ENCODE measurements around the gene PHPT1. TPM values are rescaled to one million over a fixed set of nuclear protein-coding genes. Genes with fewer than 3 reads are reported as not detected.

PHPT1 gene
- total RNA-seq, 2 experiments from 2014 or later: 13.6 to 17.8 TPM

- CTCF ChIA-PET: no interaction called here
- no peak for TF ChIP-seq CTCF (IDR thresholded peaks at IDR 0.05)
- no peaks in the 10 kb centered on the region for H3K9me3 Mint-ChIP-seq
Measured at GRCh38 chr9:136803551-136804508, 45.4 kb upstream of the PHPT1 start.

DNA sequence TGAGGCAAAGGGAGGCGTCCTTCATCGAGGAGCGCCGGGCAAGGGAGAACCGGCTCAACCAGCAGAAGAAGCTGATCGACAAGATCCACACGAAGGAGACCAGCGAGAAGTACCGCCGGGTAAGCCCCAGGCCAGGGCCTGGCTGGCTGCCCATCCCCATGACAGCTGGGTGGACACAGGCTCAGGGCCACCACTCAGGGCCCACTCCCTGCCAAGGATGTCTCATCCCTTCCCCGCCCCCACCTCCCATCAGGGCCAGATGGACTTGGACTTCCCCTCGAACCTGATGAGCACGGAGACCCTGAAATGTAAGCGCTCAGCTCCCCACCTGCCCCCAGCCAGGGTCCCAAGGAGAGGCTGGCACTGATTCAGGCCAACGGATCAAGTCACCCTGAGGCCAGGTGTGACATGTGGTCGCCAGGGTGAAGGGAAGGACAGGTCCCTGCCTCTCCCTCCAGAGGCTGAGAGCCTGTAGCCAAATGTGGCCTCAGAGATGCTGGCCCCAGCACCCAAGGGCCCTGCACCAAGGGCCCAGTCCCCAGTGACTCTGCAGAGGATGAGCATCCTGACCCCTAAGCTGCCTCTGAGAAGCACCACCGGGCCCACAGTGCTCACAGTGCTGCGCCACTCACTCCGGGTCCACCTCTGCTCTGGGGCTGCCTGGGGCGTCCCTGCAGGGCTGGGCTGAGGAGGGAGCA, 44.6 kb upstream of the PHPT1 start:
- Mint-ChIP-seq H3K27me3 (no peaks in the 10 kb centered on the region), H3K4me3 (peak overlapping the region; percentile 68), H3K27ac (peak overlapping the region; percentile 76), H3K4me1 (ENCODE audit: low read depth) (peaks cover 47% of the 10 kb centered on the region), H3K9me3 (no peaks in the 10 kb centered on the region), H3K36me3 (ENCODE audit: low read depth) (peaks cover 5% of the 10 kb centered on the region)
- Histone ChIP-seq H3K4me1 (ENCODE audit: insufficient read depth, low read length) (peaks cover 45% of the 10 kb centered on the region), H3K9me3 (ENCODE audit: control insufficient read depth in 1 of 2, insufficient read depth in 1 of 2, low read length in 2 of 2) (no peaks in the 10 kb centered on the region), H3K27ac (ENCODE audit: low read depth in 1 of 2, low read length in 2 of 2) (no peak overlapping the region), H3K36me3 (ENCODE audit: insufficient read depth, low read length) (no peaks in the 10 kb centered on the region), H3K27me3 (ENCODE audit: control insufficient read depth in 1 of 2, insufficient read depth in 2 of 2, low read length in 2 of 2) (peaks cover 0 to 3% of the 10 kb centered on the region in 2 experiments), H3K4me3 (ENCODE audit: low read length) (no peak overlapping the region)
- intact Hi-C loops (cut with DNase I, micrococcal nuclease): loop anchor here (5.0 to 10.0 kb wide), 4 partner anchors 43 to 400 kb away; partner anchors contain the start of genes PHPT1 (in 1 of the 2), SNAPC4 (in 1 of the 2) and TRAF2 (in 1 of the 2)
- CTCF ChIA-PET: no interaction called here
- no peak for TF ChIP-seq CTCF (IDR thresholded peaks at IDR 0.05)
- ATAC-seq (ENCODE audit: poor library complexity) (no peak), DNase-seq (peak in 1 of 14 experiments; percentile 22)
- POLR2A ChIA-PET: no interaction called here

More at GRCh38 chr9:136803551-136804508, 45.4 kb upstream of the PHPT1 start:
- intact Hi-C loops (cut with DNase I, micrococcal nuclease): loop anchor here (10.0 kb wide), 2 partner anchors 101 to 399 kb away; partner anchors contain the start of gene SNAPC4 (in 1 of the 2)
- no peak for ATAC-seq (ENCODE audit: poor library complexity)
- Histone ChIP-seq H3K4me3 (ENCODE audit: low read length) (no peak overlapping the region), H3K36me3 (ENCODE audit: insufficient read depth, low read length) (no peaks in the 10 kb centered on the region), H3K27ac (ENCODE audit: low read depth in 1 of 2, low read length in 2 of 2) (no peak overlapping the region), H3K9me3 (ENCODE audit: control insufficient read depth in 1 of 2, insufficient read depth in 1 of 2, low read length in 2 of 2) (no peaks in the 10 kb centered on the region), H3K4me1 (ENCODE audit: insufficient read depth, low read length) (peaks cover 45% of the 10 kb centered on the region), H3K27me3 (ENCODE audit: control insufficient read depth in 1 of 2, insufficient read depth in 2 of 2, low read length in 2 of 2) (peaks cover 0 to 3% of the 10 kb centered on the region in 2 experiments)
- peaks cover 4% of the 10 kb centered on the region for H3K36me3 Mint-ChIP-seq (ENCODE audit: low read depth)
- peak in 1 of 14 experiments; percentile 23 for DNase-seq
- POLR2A ChIA-PET: no interaction called here
- H3K4me1 Mint-ChIP-seq (ENCODE audit: low read depth): peaks cover 39% of the 10 kb centered on the region
- peak overlapping the region; percentile 76 for H3K27ac Mint-ChIP-seq
- H3K27me3 Mint-ChIP-seq: no peaks in the 10 kb centered on the region
- H3K4me3 Mint-ChIP-seq: peak overlapping the region; percentile 68

- H3K9me3 ChIP-seq (ENCODE audit: control insufficient read depth in 1 of 2, insufficient read depth in 1 of 2, low read length in 2 of 2): no peaks in the 10 kb centered on the region
- H3K27me3 Mint-ChIP-seq: no peaks in the 10 kb centered on the region
- DNase-seq (peak in 1 of 14 experiments; percentile 18), ATAC-seq (ENCODE audit: poor library complexity) (no peak)
- peaks cover 46% of the 10 kb centered on the region for H3K4me1 ChIP-seq (ENCODE audit: insufficient read depth, low read length)
- peak overlapping the region; percentile 35 for H3K27ac Mint-ChIP-seq
- H3K36me3 ChIP-seq (ENCODE audit: insufficient read depth, low read length): peaks cover 5% of the 10 kb centered on the region
- TF ChIP-seq CTCF (IDR thresholded peaks at IDR 0.05): no peak
- H3K27me3 ChIP-seq (ENCODE audit: control insufficient read depth in 1 of 2, insufficient read depth in 2 of 2, low read length in 2 of 2): peaks cover 0 to 3% of the 10 kb centered on the region in 2 experiments
- POLR2A ChIA-PET: no interaction called here
- H3K9me3 Mint-ChIP-seq: no peaks in the 10 kb centered on the region
- no peak overlapping the region for H3K27ac ChIP-seq (ENCODE audit: low read depth in 1 of 2, low read length in 2 of 2)
- H3K4me3 ChIP-seq (ENCODE audit: low read length): no peak overlapping the region
- intact Hi-C loops (cut with DNase I, micrococcal nuclease): loop anchor here (5.0 to 10.0 kb wide), 4 partner anchors 42 to 400 kb away; partner anchors contain the start of genes PHPT1 (in 1 of the 2), SNAPC4 (in 1 of the 2) and TRAF2 (in 1 of the 2)
- CTCF ChIA-PET: no interaction called here
- H3K36me3 Mint-ChIP-seq (ENCODE audit: low read depth): peaks cover 11% of the 10 kb centered on the region
- H3K4me3 Mint-ChIP-seq: peak overlapping the region; percentile 81
- H3K4me1 Mint-ChIP-seq (ENCODE audit: low read depth): peaks cover 47% of the 10 kb centered on the region
Measured at GRCh38 chr9:136805207-136805740, 43.9 kb upstream of the PHPT1 start.

Measured in CD4-positive, alpha-beta T cell (primary cell).